C4-2B (cell line): ENCODE results near the gene TOX2.

Experiments
- H3K27ac ChIP-seq: fragments of 450-650 bp; 2 replicates; pipeline ENCODE4 v1.5.1; 2017
- ZFX ChIP-seq: fragments of 450-650 bp; IDR thresholded peaks from 2 replicates; pipeline ENCODE4 v1.6.1; 2017
- TF ChIP-seq, protein P1 (sequence below): fragments of 450-650 bp; conservative IDR thresholded peaks from 2 replicates; pipeline ENCODE4 v1.5.1; 2017; ENCODE audit warnings: mild to moderate bottlenecking

Gene TOX2

DNA sequence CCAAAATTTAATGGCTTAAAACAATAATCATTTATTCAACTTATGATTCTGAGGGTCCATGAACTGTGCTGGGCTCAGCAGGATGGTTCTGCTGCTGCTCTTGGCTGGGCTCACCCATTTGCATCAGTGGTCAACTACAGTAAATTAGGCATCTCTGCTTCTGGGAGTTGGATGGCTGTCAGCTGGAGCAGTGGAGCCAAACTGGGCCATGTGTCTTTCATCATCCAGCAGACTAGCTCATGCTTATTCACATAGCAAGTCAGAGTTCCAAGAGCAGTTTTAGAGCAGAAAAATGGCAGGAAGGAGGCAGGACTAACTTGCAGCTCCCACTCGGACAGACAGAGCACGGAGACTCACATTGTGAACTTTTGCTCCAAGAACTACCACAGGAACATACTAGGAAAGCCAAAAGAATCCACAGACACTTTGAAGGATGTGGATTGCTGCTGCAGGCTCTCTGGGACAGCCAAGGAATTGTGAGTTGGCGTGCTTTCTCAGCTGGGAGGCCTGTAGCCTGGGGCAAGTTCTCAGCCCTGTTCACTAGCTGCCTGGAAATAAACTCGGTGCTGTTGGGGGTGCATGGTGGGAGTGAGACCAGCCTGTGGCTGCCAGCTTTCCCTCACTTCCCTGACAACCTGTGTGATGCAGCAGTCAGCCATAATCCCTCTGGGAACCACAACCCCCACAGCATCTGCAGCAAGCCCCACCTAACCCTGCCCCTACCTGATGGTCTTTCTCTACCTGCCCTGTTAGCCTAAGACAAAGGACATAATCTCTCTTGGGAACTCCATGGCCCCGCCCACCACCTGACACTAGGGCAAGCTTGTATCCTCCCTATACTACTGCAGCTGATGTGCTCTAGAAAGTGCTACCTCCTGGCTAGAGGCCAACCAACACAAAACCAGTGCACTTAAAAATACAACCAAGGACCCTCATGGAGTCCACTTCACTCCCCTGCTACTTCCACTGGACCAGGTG lies 143.3 kb downstream of the TOX2 start:
- no peak for TF ChIP-seq ZFX
- TF ChIP-seq, protein P1, sequence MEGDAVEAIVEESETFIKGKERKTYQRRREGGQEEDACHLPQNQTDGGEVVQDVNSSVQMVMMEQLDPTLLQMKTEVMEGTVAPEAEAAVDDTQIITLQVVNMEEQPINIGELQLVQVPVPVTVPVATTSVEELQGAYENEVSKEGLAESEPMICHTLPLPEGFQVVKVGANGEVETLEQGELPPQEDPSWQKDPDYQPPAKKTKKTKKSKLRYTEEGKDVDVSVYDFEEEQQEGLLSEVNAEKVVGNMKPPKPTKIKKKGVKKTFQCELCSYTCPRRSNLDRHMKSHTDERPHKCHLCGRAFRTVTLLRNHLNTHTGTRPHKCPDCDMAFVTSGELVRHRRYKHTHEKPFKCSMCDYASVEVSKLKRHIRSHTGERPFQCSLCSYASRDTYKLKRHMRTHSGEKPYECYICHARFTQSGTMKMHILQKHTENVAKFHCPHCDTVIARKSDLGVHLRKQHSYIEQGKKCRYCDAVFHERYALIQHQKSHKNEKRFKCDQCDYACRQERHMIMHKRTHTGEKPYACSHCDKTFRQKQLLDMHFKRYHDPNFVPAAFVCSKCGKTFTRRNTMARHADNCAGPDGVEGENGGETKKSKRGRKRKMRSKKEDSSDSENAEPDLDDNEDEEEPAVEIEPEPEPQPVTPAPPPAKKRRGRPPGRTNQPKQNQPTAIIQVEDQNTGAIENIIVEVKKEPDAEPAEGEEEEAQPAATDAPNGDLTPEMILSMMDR, result no peak
- no peak overlapping the region for H3K27ac ChIP-seq

DNA sequence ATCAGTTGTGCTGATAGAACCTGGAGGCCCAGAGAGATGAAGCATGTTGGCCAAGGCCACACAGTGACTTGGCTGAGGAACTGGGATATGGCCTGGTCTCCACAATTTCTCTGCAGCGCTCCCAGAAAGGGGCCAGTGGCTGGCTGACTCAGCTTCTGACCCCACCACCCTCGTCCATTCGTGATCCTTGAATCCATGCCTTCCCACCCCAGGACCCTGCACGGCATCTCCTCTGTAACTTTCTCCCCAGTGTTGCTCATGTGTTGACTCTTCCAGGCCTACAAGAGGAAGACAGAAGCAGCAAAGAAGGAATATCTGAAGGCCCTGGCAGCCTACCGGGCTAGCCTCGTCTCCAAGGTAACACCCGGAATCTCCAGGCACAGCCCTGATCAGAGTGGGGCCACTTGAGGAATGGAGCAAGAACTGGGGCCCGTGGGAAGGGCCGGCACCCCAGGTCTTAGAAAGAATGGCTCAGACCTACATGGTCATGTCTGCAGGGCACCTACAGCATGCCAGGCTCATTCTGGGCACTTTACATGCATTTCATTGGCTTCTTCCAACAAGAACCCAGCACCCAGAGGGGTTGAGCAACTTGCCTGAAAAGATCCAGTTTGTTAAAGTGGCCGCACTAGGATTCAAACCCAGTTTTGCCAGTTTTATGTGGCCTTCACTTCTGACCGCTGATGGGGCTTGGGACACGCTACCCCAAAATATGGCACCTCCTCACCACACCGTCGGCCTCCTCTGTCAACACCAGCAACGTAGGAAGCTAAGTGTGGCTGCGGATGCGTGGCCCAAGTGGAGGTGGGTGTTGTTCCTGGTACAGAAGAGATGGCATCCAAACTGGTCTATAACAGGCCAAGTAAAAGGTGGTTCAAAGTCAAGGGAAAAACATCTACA lies 150.1 kb downstream of the TOX2 start:
- TF ChIP-seq ZFX, result no peak
- TF ChIP-seq, protein P1, result no peak

DNA sequence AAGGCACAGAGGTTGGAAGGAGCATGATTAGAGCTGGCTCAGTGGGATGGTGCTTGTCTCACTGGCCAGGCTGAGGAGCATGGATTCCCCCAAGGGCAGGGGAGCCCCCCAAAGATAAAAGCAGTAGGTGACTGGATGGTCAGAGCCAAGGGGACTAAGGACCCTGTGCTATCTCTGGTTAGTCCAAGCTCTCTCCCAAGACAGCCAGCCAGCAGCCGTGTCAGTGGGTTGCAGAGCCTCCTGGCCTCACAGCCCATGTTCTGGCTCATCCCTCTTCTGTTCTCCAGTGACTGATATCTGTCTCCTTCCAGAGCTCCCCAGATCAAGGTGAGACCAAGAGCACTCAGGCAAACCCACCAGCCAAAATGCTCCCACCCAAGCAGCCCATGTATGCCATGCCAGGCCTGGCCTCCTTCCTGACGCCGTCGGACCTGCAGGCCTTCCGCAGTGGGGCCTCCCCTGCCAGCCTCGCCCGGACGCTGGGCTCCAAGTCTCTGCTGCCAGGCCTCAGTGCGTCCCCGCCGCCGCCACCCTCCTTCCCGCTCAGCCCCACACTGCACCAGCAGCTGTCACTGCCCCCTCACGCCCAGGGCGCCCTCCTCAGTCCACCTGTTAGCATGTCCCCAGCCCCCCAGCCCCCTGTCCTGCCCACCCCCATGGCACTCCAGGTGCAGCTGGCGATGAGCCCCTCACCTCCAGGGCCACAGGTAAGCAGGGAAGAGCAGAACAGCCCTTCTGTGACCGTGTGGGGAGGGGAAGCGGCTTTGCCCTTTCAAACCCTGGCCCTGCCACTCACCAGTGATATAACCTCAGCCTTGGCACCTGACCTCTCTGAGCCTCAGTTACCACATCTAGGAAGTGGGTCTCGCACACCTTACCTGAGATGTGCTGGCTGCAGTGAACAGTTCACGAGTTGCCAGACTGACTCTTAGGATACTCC lies 151.0 kb downstream of the TOX2 start:
- no peak for TF ChIP-seq ZFX
- TF ChIP-seq, protein P1, result no peak
- H3K27ac ChIP-seq, result no peak overlapping the region

More for the DNA sequence above, 150.1 kb downstream of the TOX2 start:
- H3K27ac ChIP-seq, result no peak overlapping the region

DNA sequence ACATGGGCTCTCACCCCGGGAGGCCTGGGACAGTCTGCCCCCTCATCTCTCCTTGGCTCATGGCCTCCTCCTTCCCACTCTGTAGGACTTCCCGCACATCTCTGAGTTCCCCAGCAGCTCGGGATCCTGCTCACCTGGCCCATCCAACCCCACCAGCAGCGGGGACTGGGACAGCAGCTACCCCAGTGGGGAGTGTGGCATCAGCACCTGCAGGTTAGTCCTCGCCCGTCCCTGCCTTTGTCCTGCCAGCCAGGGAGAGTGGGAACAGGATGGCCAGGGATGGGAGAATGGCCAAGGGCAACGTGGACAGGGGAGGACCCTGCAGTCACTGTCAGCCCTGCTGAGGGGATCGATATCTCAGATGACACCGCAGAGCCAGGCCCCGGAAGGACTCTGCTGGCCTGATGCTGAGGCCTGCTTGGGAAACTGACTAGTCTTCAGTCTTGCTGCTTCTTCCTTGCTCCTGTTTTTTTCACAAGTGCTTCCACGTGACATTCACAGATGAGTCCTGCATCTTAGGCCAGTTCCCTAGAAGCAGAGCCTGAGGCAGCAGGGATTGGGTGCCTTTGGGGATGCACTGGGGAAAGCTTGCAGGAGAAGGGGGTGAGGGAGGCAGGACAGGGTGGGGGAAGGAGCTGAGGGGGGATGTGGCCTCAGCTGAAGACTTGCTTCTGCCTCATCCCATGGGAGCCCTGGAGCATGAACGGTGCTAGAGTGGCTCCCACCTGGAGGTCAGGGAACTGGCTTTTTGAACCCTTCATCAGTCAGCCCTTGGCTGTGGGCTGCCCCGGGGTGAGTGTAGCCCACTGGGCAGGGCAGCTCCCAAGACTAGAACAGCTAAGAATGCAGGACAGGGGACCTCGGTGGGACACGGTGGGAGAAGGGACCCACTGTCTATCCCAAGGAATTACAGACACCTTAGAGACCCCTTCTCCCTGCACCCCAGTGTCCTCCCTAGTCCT lies 152.3 kb downstream of the TOX2 start:
- H3K27ac ChIP-seq, result no peak overlapping the region
- no peak for TF ChIP-seq ZFX

DNA sequence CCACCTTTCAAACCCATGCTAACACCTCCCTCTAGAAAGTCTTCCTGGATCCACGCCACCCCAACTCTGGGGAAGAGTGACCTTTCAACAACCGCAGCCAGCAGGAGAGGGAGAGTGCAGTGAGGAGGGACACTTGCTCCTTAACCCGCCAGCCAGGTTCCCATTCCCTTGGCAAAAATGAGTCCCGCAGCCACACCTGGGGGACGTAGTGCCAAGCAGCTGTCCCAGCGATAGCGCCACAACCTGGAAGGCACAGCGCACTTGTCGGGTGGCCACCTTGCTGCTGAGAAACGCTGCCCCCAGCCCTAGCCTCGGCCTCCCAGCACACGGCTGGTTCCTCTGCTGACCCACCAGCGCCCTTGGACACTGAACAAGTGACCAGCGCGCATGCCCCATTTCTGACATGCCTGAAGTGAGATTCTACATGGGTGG lies 153.0 kb downstream of the TOX2 start:
- no peak overlapping the region for H3K27ac ChIP-seq

DNA sequence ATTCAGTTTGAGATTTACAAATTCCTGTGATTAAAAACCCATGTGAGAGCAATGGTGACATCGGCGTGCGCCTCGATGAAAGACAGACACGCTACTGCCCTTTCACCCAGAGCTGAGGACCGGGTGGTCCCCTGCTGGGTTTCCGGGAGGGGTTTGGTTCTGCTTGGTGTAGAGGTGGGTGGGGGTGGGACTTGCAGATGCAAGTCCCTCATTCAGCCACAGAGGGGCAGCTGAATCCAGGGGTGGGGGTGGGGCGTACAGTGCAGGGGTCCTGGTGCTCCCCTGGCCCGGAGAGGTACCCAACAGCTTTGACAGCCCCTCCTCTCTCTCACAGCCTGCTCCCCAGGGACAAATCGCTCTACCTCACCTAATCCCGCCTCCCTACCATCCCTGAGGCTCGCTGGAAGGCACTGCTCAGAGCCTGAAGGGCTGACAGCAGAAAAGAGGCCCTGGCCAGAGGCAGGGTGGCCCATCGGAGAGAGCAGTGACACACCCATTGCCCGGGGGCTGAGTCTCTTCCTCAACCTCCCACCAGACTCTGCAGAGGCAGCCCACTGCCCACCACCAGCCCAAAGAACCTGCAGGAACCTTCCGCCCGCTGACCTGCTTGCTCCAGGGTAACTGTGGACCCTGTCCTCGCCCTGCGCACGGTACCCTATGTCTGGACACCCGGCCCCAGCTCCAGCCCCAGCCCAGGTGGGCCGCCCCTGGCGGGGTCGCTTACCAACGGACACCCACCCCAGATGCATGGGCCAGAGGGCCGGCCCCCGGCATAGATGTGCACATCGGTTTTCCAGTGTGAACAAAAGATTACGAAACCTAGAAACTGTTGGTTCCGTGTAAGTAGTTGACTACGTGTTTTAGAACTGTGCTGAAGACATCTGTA lies 153.9 kb downstream of the TOX2 start:
- H3K27ac ChIP-seq, result no peak overlapping the region

More for the DNA sequence above, 153.0 kb downstream of the TOX2 start:
- no peak for TF ChIP-seq ZFX
- TF ChIP-seq, protein P1, result no peak

More for the DNA sequence above, 153.9 kb downstream of the TOX2 start:
- TF ChIP-seq, protein P1, result no peak
- TF ChIP-seq ZFX, result no peak
